ENCODE measurements around the gene FOXN3. TPM values are rescaled to one million over a fixed set of nuclear protein-coding genes. Genes with fewer than 3 reads are reported as not detected.

The FOXN3 gene
- total and polyA plus RNA-seq, 10 of the 15 experiments (the other 5 are each of a cell fraction or from before 2014, with no cell fraction given), result 4.5 to 68.9 (median 29.7) TPM

DNA sequence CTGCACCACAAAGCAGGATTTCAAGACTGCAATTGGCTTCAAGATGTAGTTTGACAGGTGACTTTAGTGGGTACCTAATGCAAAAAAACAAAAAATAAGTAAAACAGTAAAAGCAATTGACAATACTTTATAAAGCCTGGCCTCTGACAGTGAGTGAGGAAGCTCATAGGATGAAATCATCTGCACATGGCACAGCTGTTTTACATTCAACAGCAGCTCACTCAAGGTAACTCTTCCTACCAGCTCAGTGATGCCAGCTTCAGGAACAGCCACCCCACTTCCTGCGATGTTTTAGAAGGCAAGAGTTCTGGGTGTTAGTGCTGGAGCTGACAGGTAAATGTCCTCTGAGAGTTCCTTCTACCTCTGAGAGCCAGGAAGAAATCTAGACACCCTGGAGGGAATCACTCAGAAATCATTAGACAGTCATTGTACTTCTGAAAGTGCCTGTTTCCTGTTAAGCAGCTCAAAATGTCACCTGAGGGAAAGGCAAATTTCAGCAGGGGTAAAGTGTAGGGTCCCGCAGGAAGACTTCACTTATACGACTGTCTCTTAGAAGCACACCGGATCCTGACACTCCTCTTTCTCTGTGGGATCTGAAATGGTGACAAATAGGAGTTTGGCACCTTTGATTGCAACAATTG lies 99.9 kb downstream of the FOXN3 start:
- in situ Hi-C loops (cut with MboI), result no loop called here
- H4K20me1 ChIP-seq (ENCODE audit: control insufficient read depth, insufficient read depth), result no peaks in the 10 kb centered on the region
- POLR2A ChIA-PET, result interaction anchor here (0.6 to 1.5 kb wide), 4 partner anchors 9 to 58 kb away, joined by 4 to 5 read pairs (median 4); no protein-coding TSS in a partner anchor

More for the DNA sequence above, 99.9 kb downstream of the FOXN3 start:
- peak; percentile 83 for FAIRE-seq
- ChIA-PET RAD21 (ENCODE audit: unreplicated experiment) (interaction anchor here (0.7 to 2.9 kb wide), 4 partner anchors 9 to 47 kb away, joined by 3 to 13 read pairs (median 6); no protein-coding TSS in a partner anchor), SMC1A (ENCODE audit: uncharacterized antibody, unreplicated experiment) (interaction anchor here (0.7 to 6.9 kb wide), 9 partner anchors 9 to 58 kb away, joined by 3 to 67 read pairs (median 4); no protein-coding TSS in a partner anchor), CTCF (interaction anchor here (0.9 to 1.2 kb wide), 3 partner anchors 10 to 18 kb away, joined by 3 to 4 read pairs (median 3); no protein-coding TSS in a partner anchor)
- TF ChIP-seq, protein P1, sequence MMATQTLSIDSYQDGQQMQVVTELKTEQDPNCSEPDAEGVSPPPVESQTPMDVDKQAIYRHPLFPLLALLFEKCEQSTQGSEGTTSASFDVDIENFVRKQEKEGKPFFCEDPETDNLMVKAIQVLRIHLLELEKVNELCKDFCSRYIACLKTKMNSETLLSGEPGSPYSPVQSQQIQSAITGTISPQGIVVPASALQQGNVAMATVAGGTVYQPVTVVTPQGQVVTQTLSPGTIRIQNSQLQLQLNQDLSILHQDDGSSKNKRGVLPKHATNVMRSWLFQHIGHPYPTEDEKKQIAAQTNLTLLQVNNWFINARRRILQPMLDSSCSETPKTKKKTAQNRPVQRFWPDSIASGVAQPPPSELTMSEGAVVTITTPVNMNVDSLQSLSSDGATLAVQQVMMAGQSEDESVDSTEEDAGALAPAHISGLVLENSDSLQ (IDR thresholded peaks at IDR 0.05), result no peak
- TF ChIP-seq, protein P2, sequence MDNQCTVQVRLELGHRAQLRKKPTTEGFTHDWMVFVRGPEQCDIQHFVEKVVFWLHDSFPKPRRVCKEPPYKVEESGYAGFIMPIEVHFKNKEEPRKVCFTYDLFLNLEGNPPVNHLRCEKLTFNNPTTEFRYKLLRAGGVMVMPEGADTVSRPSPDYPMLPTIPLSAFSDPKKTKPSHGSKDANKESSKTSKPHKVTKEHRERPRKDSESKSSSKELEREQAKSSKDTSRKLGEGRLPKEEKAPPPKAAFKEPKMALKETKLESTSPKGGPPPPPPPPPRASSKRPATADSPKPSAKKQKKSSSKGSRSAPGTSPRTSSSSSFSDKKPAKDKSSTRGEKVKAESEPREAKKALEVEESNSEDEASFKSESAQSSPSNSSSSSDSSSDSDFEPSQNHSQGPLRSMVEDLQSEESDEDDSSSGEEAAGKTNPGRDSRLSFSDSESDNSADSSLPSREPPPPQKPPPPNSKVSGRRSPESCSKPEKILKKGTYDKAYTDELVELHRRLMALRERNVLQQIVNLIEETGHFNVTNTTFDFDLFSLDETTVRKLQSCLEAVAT (IDR thresholded peaks at IDR 0.05), result no peak
- TF ChIP-seq ATF7 (IDR thresholded peaks at IDR 0.05; ENCODE audit: low read depth) (no peak), BHLHE40 (IDR thresholded peaks at IDR 0.05; ENCODE audit: borderline replicate concordance in 1 of 2, low read depth in 2 of 2, low read length in 1 of 2) (0 out of 4 replicates have a peak, but pooled peaks of 1 of the 2 experiments have one; percentile 3), JUNB (IDR thresholded peaks at IDR 0.05) (peak; percentile 34; the same call in 1 of the 2 replicates), SP1 (IDR thresholded peaks at IDR 0.05; ENCODE audit: low read depth, low read length) (no peak), KLF5 (IDR thresholded peaks at IDR 0.05; ENCODE audit: partially characterized antibody) (no peak), WRNIP1 (IDR thresholded peaks at IDR 0.05; ENCODE audit: borderline replicate concordance, low read depth, low read length) (no peak), IKZF1 (conservative IDR thresholded peaks at IDR 0.05) (0 out of 2 replicates have a peak, but pooled peaks have one; percentile 15), ETV6 (conservative IDR thresholded peaks at IDR 0.05 in 1 of 2, IDR thresholded peaks at IDR 0.05 in 1 of 2; ENCODE audit: borderline replicate concordance in 1 of 2, low read depth in 1 of 2) (peak in 1 of 2 experiments; percentile 78; a peak in 1 of 4 replicates), NR2C2 (IDR thresholded peaks at IDR 0.05; ENCODE audit: borderline replicate concordance, control insufficient read depth, insufficient read length, low read depth) (no peak), HDAC6 (IDR thresholded peaks at IDR 0.05; ENCODE audit: unreplicated experiment) (no peak), SREBF2 (IDR thresholded peaks at IDR 0.05; ENCODE audit: low read length) (no peak), IKZF2 (IDR thresholded peaks at IDR 0.05) (0 out of 4 replicates have a peak, but pooled peaks of 1 of the 2 experiments have one; percentile 18), STAT1 (conservative IDR thresholded peaks at IDR 0.05) (no peak), ZNF622 (IDR thresholded peaks at IDR 0.05) (no peak), BACH1 (IDR thresholded peaks at IDR 0.05; ENCODE audit: borderline replicate concordance) (no peak), YY1 (IDR thresholded peaks at IDR 0.05; ENCODE audit: low read depth, low read length) (0 out of 2 replicates have a peak, but pooled peaks have one; percentile 12), SMARCA5 (IDR thresholded peaks at IDR 0.05) (no peak)
- TF ChIP-seq, protein P3, sequence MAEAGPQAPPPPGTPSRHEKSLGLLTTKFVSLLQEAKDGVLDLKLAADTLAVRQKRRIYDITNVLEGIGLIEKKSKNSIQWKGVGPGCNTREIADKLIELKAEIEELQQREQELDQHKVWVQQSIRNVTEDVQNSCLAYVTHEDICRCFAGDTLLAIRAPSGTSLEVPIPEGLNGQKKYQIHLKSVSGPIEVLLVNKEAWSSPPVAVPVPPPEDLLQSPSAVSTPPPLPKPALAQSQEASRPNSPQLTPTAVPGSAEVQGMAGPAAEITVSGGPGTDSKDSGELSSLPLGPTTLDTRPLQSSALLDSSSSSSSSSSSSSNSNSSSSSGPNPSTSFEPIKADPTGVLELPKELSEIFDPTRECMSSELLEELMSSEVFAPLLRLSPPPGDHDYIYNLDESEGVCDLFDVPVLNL (IDR thresholded peaks at IDR 0.05; ENCODE audit: low read depth, low read length), result no peak
- Histone ChIP-seq H3K9ac (ENCODE audit: control insufficient read depth, insufficient read depth, low read length) (no peak overlapping the region), H2AFZ (ENCODE audit: control insufficient read depth, low read depth, low read length) (no peak overlapping the region), H3K27ac (ENCODE audit: control insufficient read depth, insufficient read depth) (peak overlapping the region; percentile 71), H3K27me3 (replicated peaks in 1 of 2; ENCODE audit: control insufficient read depth in 2 of 2, insufficient read depth in 2 of 2, low read length in 1 of 2) (no peaks in the 10 kb centered on the region; a peak in 1 of 4 replicates), H3K36me3 (ENCODE audit: control insufficient read depth in 2 of 2, insufficient read depth in 2 of 2, low read length in 1 of 2) (peaks cover 2 to 6% of the 10 kb centered on the region in 2 experiments; a peak in 3 of 4 replicates), H3K79me2 (ENCODE audit: control insufficient read depth, insufficient read depth, low read length) (peaks cover 18% of the 10 kb centered on the region), H3K4me2 (ENCODE audit: control insufficient read depth, insufficient read depth) (peak overlapping the region; percentile 24), H3K4me3 (peak overlapping the region; percentile 22; the same call in 1 of the 2 replicates), H3K9me3 (replicated peaks; ENCODE audit: control insufficient read depth, insufficient read depth, low read length) (peaks cover 6% of the 10 kb centered on the region), H3K4me1 (ENCODE audit: control insufficient read depth, insufficient read depth, low read length) (peaks cover 14% of the 10 kb centered on the region)
- WGBS (ENCODE audit: insufficient coverage, insufficient replicate concordance, low lambda C conversion rate, missing lambda C conversion rate), result 21% methylated on average over 4 of the region's 4 CpGs
- peak; percentile 88 for ATAC-seq
- no TSS peak for BruUV-seq (replicated peaks)
- no peak for DNase-seq (ENCODE audit: low read depth, low spot score)
- intact Hi-C loops (cut with micrococcal nuclease; ENCODE audit: unreplicated experiment), result no loop called here
